Stimulated activated CD4-positive, alpha-beta T cell treated with anti-CD3 and anti-CD28 coated beads, Interleukin-1b, Interleukin-23, amount 100 ng/mL, for 48 hours (primary cell): Measurements from ENCODE around the gene ANKRD33B.
A peak's percentile ranks its signal among the peaks of the same experiment; 100 is the strongest.
"Not testable (repeated sequence)": the region's sequence is repeated elsewhere in the genome, so short reads cannot be mapped to it uniquely, and the experiment has no call there.

ENCODE experiments used
- DNase-seq: peaks from one replicate; pipeline ENCODE4 v3.0.0-alpha.2; 2020

ANKRD33B gene

DNA sequence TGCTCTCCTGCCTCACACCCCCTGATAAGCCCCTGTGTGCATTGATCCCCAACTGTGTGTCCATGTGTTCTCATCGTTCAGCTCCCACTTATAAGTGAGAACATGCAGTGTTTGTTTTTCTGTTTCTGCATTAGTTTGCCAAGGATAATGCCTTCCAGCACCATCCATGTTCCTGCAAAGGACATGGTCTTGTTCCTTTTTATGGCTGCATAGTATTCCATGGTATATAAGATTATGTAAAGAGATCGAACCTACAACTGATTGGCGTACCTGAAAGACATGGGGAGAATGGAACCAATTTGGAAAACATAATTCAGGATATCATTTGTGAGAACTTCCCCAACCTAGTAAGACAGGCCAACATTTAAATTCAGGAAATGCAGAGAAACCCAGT lies 32.4 kb downstream of the ANKRD33B start:
- DNase-seq, result no peak

DNA sequence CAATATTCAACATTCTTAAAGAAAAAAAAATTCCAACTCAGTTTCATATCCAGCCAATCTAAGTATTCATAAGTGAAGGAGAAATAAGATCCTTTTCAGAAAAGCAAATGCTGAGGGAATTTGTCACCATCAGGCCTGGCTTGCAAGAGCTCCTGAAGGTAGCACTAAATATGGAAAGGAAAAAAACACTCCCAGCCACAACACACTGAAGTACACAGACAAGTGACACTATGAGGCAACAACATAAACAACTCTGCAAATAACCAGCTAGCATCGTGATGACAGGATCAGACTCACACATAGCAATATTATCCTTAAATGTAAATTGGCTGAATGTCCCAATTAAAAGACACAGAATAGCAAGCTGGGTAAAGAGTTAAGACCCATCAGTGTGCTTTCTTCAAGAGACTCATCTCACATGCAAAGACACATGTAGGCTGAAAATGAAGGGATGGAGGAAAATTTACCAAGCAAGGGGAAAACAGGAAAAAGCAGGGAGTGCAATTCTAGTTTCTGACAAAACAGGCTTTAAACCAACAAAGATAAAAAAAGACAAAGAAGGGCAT lies 33.1 kb downstream of the ANKRD33B start:
- DNase-seq, result no peak

DNA sequence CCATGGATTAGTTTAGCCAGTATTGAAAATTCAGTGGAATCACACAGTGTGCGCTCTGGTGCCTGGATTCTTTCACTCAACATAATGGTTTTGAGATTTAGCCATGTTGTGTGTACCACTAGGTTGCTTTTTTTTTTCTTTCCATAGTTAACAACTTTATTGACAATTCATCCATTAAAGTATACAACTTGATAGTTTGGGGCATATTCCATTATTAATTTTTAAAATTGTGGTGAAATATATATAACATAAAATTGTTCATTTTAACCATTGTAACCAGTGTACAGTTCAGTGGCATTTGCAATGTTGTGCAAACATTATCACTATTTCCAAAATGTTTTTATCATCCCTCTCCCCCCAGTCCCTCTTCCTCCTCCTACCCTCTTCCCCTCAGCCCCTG lies 35.2 kb downstream of the ANKRD33B start:
- no peak for DNase-seq

DNA sequence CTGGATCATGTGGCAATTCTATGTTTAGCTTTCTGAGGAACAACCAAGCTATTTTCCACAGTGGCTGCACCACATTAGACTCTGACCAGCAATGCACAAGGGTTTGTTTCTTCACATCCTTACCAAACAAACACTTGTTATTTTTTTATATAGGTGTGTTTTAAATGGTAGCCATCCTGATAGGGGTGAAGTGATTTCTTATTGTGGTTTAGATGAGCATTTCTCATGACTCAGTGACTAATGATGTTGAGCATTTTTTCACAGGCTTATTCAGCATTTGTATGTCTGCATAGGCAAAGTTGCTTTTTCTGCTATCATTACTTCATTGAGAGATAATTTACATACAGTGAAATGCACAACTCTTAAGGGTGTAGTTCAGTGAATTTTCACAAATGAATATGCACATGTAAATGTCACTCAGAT lies 36.0 kb downstream of the ANKRD33B start:
- DNase-seq, result no peak

DNA sequence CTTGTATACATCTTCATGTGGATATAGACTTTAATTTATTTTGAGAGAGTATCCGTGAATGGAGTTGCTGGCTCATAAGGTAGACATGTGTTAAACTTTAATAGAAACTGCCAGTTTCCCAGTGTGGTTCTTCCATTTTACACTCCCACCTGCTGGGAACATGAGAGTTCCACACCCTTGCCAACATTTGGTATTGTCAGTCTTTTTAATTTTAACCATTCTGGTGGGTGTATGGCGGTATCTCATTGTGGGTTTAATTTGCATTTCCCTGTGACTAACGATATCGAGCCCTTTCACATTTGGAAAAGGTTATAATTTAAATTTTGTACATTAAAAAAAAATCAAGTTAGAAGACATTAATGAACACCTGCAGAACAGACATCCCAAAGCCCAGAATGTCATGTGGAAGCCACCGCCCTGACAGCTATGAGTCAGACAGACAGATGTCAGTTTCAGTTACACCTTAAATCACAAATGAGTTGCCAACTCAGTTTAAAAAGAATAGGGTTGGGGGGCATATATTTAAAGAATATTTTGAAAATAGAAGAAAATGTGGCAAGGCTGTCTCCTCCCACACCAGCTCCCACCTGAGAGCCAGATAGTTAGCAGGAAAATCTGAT lies 36.9 kb downstream of the ANKRD33B start:
- peak; percentile 42 for DNase-seq

DNA sequence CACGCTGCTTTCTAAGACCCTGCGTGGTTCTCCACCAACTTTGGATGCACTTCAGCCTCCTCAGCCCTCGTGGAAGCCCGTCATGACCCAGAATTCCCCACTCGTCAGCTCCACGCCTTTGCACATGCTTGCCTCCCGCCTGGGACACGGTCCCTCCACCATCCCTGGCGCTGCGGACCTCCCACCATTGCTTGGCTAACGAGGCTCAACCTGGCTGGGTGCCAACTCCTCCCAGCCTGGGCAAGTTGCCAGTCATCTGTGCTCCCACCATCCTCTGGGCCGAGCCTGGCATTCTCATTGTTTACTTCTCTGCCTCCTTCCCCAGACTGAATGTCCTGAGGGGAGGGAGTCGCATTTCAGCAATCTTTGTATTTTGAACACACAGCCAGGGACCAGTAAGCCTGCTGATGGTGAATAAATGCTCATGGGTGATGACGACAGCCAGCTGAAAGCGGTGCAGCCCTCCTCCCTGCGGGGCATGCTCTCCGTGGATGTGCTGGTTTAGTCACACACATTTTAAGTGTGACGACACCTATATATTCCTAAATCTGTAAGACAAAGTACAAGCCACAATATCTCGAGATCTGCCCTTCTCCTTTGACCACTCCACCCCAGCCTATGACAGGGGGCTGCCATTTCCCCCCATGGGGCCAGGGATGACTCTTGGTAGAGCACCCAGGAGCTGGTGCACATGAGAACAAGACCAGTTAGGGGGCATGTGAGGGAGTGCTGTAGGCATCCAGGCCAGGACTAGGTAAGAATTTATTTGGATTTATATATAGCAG lies 37.6 kb downstream of the ANKRD33B start:
- no peak for DNase-seq

DNA sequence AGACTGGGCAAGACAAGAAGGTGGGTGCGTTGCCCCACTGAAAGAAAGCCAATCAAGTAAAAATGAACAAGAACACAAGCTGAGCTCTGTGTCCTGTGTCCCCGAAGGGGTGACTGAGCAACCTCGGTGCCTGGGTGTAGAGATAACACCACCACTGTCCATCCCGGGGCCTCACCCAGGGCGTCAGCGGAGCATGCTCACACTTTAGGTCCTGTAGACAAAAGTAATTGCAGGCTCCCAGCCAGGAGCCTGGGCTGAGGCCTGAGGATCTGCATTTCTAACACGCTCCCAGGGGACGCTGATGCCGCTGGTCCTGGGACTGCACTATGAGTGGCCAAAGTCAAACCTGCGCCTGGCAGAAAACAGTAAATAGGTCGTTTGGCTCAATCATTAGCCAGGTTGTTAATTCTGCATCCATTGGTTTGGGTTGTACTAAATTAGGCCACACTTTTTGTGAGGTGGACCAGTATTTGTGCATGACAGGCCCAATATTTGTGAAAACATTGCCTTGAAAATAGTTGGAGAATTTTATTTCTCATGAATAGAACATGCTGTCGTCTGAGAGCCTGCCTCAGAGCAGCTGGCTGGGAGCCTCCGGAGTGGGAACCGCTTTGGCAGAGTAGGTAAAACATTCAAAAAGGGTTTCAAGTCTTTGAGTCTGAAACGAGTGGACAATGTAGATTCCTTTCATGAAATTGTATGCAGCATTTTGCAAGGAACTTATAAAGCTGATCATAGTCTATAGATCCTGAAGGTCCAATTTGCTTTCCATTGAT lies 38.3 kb downstream of the ANKRD33B start:
- no peak for DNase-seq

DNA sequence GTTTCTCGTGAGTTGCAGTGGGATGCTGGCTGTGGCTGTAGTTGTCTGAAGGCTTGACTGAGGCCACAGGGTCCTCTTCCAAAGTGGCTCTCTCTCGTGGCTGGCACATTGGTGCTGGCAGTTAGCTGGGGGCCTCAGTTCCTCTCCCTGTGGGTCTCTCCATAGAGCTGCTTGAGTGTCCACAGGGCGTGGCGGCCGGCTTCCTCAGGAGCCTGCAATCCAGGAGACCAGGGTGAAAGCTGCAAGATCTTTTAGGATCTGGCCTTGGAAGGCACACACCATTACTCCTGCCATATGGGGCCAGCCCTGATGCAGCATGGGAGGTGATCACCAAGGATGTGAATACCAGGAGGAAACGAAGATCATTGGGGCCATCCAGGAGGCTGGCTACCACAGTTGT lies 41.1 kb downstream of the ANKRD33B start:
- DNase-seq, result no peak

DNA sequence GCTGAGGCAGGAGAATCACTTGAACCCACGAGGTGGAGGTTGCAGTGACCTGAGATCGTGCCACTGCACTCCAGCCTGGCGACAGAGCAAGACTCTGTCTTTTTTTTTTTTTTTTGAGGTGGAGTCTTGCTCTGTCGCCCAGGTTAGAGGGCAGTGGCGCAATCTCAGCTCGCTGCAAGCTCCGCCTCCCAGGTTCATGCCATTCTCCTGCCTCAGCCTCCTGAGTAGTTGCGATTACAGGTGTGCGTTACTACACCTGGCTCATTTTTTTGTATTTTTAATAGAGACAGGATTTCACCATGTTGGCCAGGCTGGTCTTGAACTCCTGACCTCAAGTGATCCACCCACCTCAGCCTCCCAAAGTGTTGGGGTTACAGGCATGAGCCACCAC lies 42.8 kb downstream of the ANKRD33B start:
- DNase-seq, result not testable (repeated sequence)

DNA sequence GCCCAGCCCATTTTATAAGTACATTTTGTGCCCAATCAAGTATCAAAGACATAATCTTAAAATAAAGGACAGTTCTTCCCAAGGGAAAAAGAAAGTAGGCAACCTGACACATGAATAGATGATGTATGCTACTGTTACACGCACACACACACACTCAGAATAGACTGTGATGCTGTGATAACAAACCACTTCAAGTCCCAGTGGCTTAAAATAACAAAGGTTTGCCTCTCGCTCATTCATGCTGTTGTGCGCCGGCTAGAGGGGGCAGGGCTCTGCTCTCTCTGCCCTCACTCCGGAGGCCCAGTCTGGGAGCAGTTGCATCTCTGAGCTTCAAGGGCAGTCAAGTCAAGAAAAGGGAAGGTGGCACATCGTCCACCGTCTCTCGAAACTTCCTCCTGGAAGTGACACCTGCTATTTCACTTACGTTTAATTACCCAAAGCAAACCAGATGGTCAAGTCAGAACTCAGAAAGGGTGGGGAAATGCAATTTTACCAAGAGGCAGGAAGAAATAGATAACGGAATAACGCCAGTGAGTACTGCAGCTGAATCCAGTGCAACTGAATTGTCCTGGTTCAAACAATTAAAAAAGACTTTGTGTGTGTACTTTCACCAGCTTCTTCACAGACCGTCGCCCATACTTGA lies 43.3 kb downstream of the ANKRD33B start:
- no peak for DNase-seq

DNA sequence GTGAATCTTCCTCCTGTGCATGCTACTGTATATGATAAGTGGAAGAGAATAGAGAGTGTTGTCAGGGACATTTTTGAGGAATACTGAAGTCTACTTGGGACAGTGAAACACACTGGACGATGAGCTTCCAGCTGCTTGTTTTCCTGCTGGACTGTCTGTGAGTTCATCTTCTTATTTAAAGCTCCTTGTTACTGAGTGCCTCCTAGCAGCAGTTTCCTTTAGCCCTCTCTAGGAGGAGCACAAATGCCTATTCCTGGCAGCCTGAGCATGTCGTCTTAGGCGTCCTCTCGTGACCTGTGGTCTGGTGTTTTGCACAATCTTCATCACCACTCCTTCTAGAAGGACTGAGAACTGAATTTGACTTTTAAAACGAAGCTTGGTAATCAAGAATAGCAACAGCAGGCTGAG lies 43.8 kb downstream of the ANKRD33B start:
- no peak for DNase-seq

DNA sequence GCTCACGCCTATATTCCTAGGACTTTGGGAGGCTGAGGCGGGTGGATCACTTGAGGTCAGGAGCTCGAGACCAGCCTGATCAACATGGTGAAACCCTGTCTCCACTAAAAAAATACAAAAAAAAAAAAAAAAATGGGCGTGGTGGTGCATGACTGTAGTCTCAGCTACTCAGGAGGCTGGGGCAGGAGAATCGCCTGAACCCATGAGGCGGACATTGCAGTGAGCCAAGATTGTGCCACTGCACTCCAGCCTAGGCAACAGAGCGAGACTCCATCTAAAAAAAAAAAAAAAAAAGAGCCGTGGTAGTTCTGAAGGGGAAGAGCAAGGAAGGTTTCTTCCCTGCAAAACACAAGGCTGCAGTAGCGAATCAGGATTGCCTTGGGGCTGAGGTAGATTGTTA lies 44.2 kb downstream of the ANKRD33B start:
- not testable (repeated sequence) for DNase-seq

DNA sequence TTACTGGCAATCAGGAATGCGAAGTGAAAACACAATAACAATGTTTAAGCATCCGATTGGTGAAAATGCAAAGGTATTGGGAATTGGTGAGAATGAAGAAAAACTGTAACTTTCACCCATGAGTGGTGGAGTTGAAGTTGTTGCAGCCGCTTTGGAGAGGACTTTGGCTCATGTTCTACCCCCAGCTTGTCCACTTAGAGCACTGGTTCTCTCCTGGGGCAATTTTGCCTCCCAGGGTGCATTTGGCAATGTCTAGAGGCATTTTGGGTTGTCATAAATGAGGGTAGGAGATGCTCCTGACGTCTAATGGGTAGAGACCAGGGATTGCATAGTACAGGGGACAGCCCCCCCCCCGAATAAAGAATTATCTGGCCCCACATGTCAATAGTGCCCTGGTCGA lies 46.2 kb downstream of the ANKRD33B start:
- no peak for DNase-seq

DNA sequence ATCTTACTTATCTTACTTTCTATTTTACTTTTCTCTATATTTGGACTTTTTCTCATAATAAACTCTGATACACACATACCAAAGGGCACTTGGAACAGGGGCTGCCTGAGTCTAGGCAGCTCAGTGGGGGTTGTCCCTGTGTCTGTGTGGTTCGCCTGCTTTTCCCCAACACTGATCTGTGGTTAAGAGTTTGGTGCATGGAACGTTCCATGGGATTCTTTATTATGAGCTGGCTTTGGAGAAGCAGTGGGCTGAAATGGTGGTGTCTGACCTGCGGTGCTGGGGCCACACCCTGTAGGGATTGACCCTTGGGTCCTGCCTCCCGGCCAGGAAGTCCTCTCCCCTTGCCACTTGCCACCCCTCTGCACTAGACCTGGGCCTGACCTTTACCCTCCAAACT lies 47.4 kb downstream of the ANKRD33B start:
- DNase-seq, result no peak

DNA sequence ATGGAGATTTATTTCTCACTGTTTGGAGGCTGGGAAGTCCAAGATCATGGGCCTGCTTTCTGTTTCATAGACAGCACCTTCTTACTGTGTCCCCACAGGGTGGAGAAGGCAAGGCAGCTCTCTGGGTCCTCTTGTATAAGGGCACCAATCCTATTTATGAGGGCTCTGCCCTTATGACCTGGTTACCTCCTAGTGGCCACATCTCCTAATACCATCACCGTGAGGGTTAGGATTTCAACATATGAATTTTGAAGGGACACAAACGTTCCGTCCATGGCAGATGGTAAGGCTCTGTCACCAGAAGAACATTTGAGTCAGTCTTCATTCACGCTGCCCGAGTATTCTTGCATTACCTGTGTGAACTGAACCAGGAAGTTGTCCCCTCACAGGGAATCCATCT lies 48.4 kb downstream of the ANKRD33B start:
- no peak for DNase-seq

DNA sequence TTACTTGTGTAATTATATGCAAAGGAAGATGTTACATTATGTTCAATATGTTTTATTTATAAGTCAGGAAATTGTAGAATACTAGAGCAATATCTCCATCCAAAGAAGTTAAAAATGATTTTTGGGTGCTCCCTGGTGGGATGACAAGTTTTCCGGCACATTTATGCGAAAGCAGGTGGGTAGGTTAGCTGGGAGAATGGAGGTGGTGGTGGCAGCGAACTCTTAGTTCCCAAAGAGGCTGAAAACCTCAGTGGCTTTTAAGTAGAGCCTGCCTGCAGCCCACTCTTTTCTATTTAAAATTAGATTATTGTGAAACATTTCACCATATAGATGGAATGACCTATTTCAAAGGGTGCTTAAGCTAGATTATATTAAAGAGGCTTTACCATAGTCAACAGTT lies 51.8 kb downstream of the ANKRD33B start:
- no peak for DNase-seq

DNA sequence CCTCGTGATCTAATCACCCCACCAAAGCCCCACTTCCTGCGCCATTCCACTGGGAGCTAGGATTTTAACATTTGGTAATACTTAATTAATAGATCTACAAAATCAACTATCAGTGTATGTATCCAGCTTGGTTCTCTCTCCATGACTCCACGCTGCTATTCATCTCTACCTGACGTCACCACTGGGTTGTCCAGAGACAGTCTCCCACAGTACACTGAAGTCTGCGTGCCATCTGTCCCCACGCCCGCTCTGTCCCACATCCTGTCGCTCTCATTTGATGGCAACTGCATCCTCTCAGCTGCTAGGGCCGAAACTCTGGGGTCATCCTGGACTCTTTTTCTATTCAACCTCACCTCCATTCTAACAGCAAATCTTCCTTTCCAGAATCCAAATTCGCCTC lies 53.2 kb downstream of the ANKRD33B start:
- no peak for DNase-seq

DNA sequence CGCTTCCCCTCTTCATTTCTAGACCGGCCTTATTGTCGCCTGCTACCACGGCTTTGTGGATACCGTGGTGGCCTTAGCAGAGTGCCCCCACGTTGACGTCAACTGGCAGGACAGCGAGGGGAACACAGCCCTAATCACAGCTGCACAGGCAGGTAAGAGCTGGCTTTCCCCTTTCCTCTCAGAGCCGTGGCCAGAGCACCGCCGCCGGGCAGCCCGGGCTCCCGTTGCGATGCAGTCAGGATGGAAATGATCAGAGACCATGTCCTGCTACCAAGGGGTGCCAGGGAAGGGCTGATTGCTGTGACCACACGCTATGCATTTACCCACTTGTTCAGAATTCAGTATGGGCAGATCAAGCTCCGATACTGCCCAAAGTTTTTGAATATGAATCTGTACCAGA lies 54.4 kb downstream of the ANKRD33B start:
- no peak for DNase-seq

DNA sequence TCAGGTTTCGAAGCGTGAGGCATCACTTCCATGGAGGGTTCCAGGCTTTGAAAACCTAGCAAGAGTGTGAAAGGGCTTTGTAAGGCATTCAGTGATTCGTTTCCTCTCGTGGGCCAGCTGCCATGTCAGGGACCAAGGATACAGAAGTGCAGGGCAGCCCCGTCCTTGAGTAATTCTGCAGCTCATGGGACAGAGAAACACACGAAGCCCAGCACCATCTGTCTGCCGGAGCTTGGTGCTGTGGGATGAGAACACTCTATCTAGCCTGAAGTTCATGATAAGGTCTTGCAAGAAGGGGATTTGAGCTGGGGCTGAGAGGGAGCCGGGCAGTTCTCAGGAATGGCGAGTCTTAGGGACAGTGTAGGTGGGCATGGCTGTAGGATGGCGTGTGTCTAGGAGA lies 55.8 kb downstream of the ANKRD33B start:
- no peak for DNase-seq

DNA sequence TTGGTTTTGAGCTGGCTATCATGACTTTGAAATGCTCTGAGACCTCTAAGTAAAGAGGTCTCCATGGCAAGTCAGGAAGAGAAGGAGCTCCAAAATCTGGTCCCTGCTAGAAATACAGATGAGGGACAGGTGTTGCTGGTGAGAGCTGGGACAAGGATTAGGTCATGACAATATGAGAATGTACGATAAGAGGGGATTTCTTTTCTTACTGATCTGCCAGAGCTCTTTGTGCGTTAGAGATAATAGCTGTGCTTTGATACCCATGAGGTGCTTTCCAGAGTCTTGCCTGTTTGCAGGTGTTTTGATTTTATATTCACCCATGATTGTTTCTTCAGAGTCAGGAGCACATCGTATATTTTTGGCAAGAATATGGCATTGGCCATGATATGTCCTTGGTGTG lies 56.5 kb downstream of the ANKRD33B start:
- no peak for DNase-seq

DNA sequence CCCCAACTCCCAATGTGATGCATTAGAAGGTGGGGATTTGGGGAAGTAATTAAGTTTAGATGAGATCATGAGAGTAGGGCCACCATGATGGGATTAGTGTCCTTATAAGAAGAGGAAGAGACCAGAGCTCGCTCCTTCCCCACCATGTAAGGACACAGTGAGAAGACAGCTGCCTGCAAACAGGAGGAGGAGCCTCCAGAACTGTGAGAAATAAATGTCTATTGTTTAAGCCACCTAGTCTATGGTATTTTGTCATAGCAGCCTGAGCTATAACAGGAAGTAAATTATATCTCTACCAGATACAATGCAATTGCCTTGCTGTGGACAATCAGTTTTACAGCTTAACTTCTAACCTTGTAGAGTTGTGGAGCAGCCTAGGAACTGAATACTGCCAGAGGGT lies 58.0 kb downstream of the ANKRD33B start:
- no peak for DNase-seq

DNA sequence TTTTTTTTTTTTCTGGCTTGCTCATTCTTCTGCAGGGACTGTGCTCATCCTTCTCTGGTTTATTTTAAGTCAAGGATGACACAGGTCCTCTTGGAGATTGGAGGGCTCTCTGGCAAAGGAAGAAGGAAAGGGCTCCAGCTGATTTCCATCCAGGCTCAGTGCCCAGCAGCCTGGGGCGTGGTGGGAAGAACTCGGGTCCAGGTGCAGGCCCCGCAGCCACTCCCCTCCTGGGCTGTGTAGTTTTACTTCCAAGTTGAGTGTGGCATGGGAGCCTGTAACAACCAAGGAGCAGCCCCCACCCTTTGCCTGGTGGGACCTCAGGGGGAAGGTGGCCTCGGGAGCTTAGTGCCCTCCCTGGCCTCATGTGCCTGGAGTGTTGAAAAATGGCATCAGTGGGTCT lies 58.9 kb downstream of the ANKRD33B start:
- no peak for DNase-seq

DNA sequence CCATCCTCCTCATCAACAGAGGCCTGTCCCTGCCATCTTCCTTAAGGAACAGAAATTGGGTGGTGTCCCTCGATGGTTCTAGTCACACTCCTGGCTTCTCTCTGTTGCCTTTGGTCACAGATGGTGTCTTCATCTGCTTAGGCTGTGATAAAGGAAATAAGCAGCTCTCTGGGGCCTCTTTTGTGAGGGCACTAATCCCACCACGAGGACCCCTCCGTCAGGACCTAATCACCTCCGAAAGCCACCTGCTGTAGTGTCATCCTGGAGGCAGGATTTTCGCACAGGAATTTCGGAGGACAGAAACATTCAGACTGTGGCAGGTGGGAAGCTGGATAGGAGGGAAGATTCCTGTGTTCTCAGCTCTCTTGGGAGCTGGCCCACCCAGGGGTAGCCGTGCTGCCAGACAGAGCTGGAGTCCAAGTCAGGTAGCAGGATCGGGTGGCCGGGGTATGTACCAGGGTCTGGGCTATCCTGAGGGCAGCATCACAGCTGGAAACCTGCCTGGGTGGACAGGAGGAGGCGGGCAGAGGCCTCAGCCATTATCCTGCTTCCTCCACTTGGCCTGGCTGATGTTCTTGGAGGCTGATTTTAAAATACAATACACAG lies 59.5 kb downstream of the ANKRD33B start:
- DNase-seq, result no peak
